Fibroblast of mammary gland (primary cell): ENCODE results near the gene DIO1.

Experiments used
- DNase-seq: peaks from one replicate; pipeline ENCODE4 v3.0.0-alpha.2; 2010; ENCODE audit warnings: low read depth
- H3K4me3 ChIP-seq: 2 replicates; pipeline ENCODE4 v1.5.1; 2011; ENCODE audit warnings: low read depth, mild to moderate bottlenecking, low read length, moderate library complexity; ENCODE audit not compliant: control insufficient read depth
- CTCF ChIP-seq: conservative IDR thresholded peaks from 2 replicates; pipeline ENCODE4 v1.5.1; 2011; ENCODE audit warnings: low read depth, low read length, inconsistent platforms; ENCODE audit not compliant: control insufficient read depth, insufficient read depth

DIO1 gene

GRCh38 chr1:53951697-53952096 is 57.7 kb downstream of the DIO1 start:
- no peak overlapping the region for H3K4me3 ChIP-seq
- no peak for TF ChIP-seq CTCF
- DNase-seq: no peak

- TF ChIP-seq CTCF: no peak
Observed at GRCh38 chr1:53954128-53954527, 60.1 kb downstream of the DIO1 start.

GRCh38 chr1:53956308-53957168 is 62.6 kb downstream of the DIO1 start:
- H3K4me3 ChIP-seq: no peak overlapping the region
- DNase-seq: peak; percentile 38
- TF ChIP-seq CTCF: no peak

More at GRCh38 chr1:53954128-53954527, 60.1 kb downstream of the DIO1 start:
- no peak overlapping the region for H3K4me3 ChIP-seq
- DNase-seq: no peak

- no peak for TF ChIP-seq CTCF
- DNase-seq: no peak
- no peak overlapping the region for H3K4me3 ChIP-seq
Observed at GRCh38 chr1:53957194-53957818, 63.3 kb downstream of the DIO1 start.

- no peak overlapping the region for H3K4me3 ChIP-seq
- peak; percentile 56 for TF ChIP-seq CTCF
- DNase-seq: no peak
Observed at GRCh38 chr1:53959664-53960250, 65.8 kb downstream of the DIO1 start.
